Lung (tissue), 12 donors: Measurements from ENCODE around the gene NCAM1. TPM values are rescaled to one million over a fixed set of nuclear protein-coding genes. Genes with fewer than 3 reads are reported as not detected.

Experiments
- ATAC-seq: fragments of 200-7000 bp; cut with Tn5 transposase; one replicate; pipeline ENCODE4 v1.9.1; 2020; ENCODE audit warnings: moderate number of reproducible peaks; ENCODE audit not compliant: insufficient read depth, low FRiP score
- DNase-seq, 3 donors: peaks; one replicate each; pipeline ENCODE4 v3.0.0-alpha.2; 2013 to 2017
- H3K27ac ChIP-seq, 2 donors: one replicate each; pipeline ENCODE4 v1.5.1; 2013; ENCODE audit warnings: mild to moderate bottlenecking in 2 of 2, moderate library complexity in 2 of 2, control low read depth in 1 of 2, inconsistent platforms in 1 of 2, low read depth in 1 of 2, low read length in 1 of 2
- H3K27me3 ChIP-seq, 3 donors: one replicate each; pipeline ENCODE4 v1.5.1; 2013; ENCODE audit warnings: low read length in 2 of 3; ENCODE audit not compliant: control insufficient read depth in 3 of 3, insufficient read depth in 3 of 3
- H3K36me3 ChIP-seq, 4 donors: one replicate each; pipeline ENCODE4 v1.5.1; 2013; ENCODE audit warnings: low read length in 4 of 4, mild to moderate bottlenecking in 1 of 4, moderate library complexity in 1 of 4; ENCODE audit not compliant: control insufficient read depth in 4 of 4, insufficient read depth in 4 of 4
- H3K4me1 ChIP-seq, 5 donors: one replicate each; pipeline ENCODE4 v1.5.1; 2013; ENCODE audit warnings: low read length in 5 of 5, mild to moderate bottlenecking in 2 of 5, moderate library complexity in 1 of 5; ENCODE audit not compliant: control insufficient read depth in 5 of 5, insufficient read depth in 5 of 5
- H3K4me3 ChIP-seq: one replicate; pipeline ENCODE4 v1.5.1; 2013; ENCODE audit warnings: mild to moderate bottlenecking, control low read depth, moderate library complexity
- H3K9ac ChIP-seq, 2 donors: one replicate each; pipeline ENCODE4 v1.5.1; 2013; ENCODE audit warnings: low read length in 2 of 2, control low read depth in 1 of 2; ENCODE audit not compliant: insufficient read depth in 1 of 2
- H3K9me3 ChIP-seq, 4 donors: one replicate each; pipeline ENCODE4 v1.5.1; 2013; ENCODE audit warnings: low read length in 3 of 4, mild to moderate bottlenecking in 1 of 4, moderate library complexity in 1 of 4; ENCODE audit not compliant: control insufficient read depth in 4 of 4, insufficient read depth in 3 of 4
- CTCF ChIP-seq: IDR thresholded peaks from 2 replicates; pipeline ENCODE4 v1.5.1; 2012; ENCODE audit warnings: mild to moderate bottlenecking; ENCODE audit errors: control extremely low read depth, extremely low read depth
- WGBS, 2 donors: extraction: QIAGEN DNeasy Blood & Tissue Kit; methylation state at CpG; one replicate each; pipeline ENCODE4 v1.1.7; 2013; 5-methylcytosine and 5-hydroxymethylcytosine counted together
- polyA plus RNA-seq, 2 donors: library from polyadenylated mRNA; stranded (reverse); fragments of 200-250 nt; gene quantifications; one replicate each; pipeline ENCODE4 v1.2.1, GENCODE V29; 2013
- total RNA-seq, 2 donors: library from RNA; depleted of rRNA in 1 of 2; stranded (reverse); fragments of >200 nt in 1 of 2; gene quantifications; one replicate each; pipeline ENCODE4 v1.2.1, GENCODE V29; 2014 to 2021
- donor health status: control.
- donor health status: control.
- donor health status: Bipolar disorder and iron deficiency.
- donor health status: healthy.
- donor health status: DM: yes; HTN: yes; CAD: no.

NCAM1 gene
- total and polyA plus RNA-seq, 4 donors, result 0.28 to 36.5 (median 2.4) TPM

- Histone ChIP-seq H3K27ac (no peak overlapping the region), H3K4me1 (peaks cover 0 to 6% (median 0%) of the 10 kb centered on the region in 5 donors), H3K9ac (no peak overlapping the region), H3K36me3 (no peaks in the 10 kb centered on the region), H3K4me3 (no peak overlapping the region), H3K9me3 (no peaks in the 10 kb centered on the region), H3K27me3 (no peaks in the 10 kb centered on the region)
- peak in 1 of 3 donors; percentile 14 for DNase-seq
- no peak for TF ChIP-seq CTCF
- ATAC-seq, result no peak
- WGBS, 2 donors, result 83 to 85% methylated on average over 12 of the region's 12 CpGs
These were observed 121.2 kb downstream of the NCAM1 start for GRCh38 chr11:113082341-113082955.

- H3K9ac ChIP-seq, result no peak overlapping the region
- no peak overlapping the region for H3K4me3 ChIP-seq
- ATAC-seq (no peak), DNase-seq (no peak)
- no peaks in the 10 kb centered on the region for H3K27me3 ChIP-seq
- no peaks in the 10 kb centered on the region for H3K9me3 ChIP-seq
- peaks cover 0 to 6% (median 0%) of the 10 kb centered on the region in 5 donors for H3K4me1 ChIP-seq
- no peak for TF ChIP-seq CTCF
- WGBS, 2 donors, result 64 to 68% methylated on average over 3 of the region's 3 CpGs
- no peak overlapping the region for H3K27ac ChIP-seq
- H3K36me3 ChIP-seq, result no peaks in the 10 kb centered on the region
These were observed 122.4 kb downstream of the NCAM1 start for GRCh38 chr11:113083571-113083970.

GRCh38 chr11:113084297-113084696 lies 123.1 kb downstream of the NCAM1 start:
- 87 to 93% methylated on average over 4 of the region's 4 CpGs for WGBS, 2 donors
- no peak overlapping the region for H3K27ac ChIP-seq
- no peaks in the 10 kb centered on the region for H3K27me3 ChIP-seq
- H3K9me3 ChIP-seq, result no peaks in the 10 kb centered on the region
- H3K9ac ChIP-seq, result no peak overlapping the region
- DNase-seq (no peak), ATAC-seq (no peak)
- no peak for TF ChIP-seq CTCF
- H3K36me3 ChIP-seq, result no peaks in the 10 kb centered on the region
- H3K4me3 ChIP-seq, result no peak overlapping the region
- peaks cover 0 to 6% (median 0%) of the 10 kb centered on the region in 5 donors for H3K4me1 ChIP-seq

GRCh38 chr11:113085446-113085845 lies 124.2 kb downstream of the NCAM1 start:
- ATAC-seq (no peak), DNase-seq (peak in 1 of 3 donors; percentile 24)
- no peak overlapping the region for H3K9ac ChIP-seq
- H3K36me3 ChIP-seq, result no peaks in the 10 kb centered on the region
- H3K4me1 ChIP-seq, result peaks cover 0 to 6% (median 0%) of the 10 kb centered on the region in 5 donors
- no peak overlapping the region for H3K4me3 ChIP-seq
- no peaks in the 10 kb centered on the region for H3K9me3 ChIP-seq
- H3K27me3 ChIP-seq, result no peaks in the 10 kb centered on the region
- no peak for TF ChIP-seq CTCF
- 73 to 80% methylated on average over 3 of the region's 3 CpGs for WGBS, 2 donors
- no peak overlapping the region for H3K27ac ChIP-seq
